Measurements from ENCODE around the gene CS. TPM values are rescaled to one million over a fixed set of nuclear protein-coding genes. Genes with fewer than 3 reads are reported as not detected.

Gene CS
- total and polyA plus RNA-seq, 12 donors, result 64.6 to 417 (median 245) TPM

DNA sequence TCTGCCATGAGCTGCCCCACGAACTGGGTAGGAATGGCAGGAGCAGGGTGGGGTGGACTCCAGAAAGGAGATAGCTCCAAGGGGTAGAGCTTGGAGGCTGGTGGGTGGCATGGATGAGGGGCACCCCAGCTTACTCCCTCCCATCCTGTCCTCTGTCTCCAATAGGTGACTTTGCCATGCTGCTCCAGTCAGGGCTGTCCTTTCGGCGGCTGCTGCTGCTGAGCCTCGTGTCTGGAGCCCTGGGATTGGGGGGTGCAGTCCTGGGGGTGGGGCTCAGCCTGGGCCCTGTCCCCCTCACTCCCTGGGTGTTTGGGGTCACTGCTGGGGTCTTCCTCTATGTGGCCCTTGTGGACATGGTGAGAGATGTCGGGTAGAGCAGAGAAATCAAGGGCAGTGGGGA is 63.1 kb downstream of the CS start:
- Histone ChIP-seq H3K36me3 (replicated peaks in 1 of 2) (peaks cover 0 to 30% of the 10 kb centered on the region in 2 donors), H3K9me3 (replicated peaks in 1 of 3) (no peaks in the 10 kb centered on the region), H3K27ac (no peak overlapping the region), H3K4me3 (no peak overlapping the region), H3K27me3 (no peaks in the 10 kb centered on the region), H3K4me1 (replicated peaks in 1 of 2) (peaks cover 5 to 14% of the 10 kb centered on the region in 2 donors)
- no peak for TF ChIP-seq POLR2A (IDR thresholded peaks at IDR 0.05)
- TF ChIP-seq, protein P1, sequence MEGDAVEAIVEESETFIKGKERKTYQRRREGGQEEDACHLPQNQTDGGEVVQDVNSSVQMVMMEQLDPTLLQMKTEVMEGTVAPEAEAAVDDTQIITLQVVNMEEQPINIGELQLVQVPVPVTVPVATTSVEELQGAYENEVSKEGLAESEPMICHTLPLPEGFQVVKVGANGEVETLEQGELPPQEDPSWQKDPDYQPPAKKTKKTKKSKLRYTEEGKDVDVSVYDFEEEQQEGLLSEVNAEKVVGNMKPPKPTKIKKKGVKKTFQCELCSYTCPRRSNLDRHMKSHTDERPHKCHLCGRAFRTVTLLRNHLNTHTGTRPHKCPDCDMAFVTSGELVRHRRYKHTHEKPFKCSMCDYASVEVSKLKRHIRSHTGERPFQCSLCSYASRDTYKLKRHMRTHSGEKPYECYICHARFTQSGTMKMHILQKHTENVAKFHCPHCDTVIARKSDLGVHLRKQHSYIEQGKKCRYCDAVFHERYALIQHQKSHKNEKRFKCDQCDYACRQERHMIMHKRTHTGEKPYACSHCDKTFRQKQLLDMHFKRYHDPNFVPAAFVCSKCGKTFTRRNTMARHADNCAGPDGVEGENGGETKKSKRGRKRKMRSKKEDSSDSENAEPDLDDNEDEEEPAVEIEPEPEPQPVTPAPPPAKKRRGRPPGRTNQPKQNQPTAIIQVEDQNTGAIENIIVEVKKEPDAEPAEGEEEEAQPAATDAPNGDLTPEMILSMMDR (IDR thresholded peaks at IDR 0.05), result no peak
- intact Hi-C loops (cut with DNase I), result no loop called here
- 69 to 91% (median 82%) methylated on average over 2 to 5 of the region's 5 CpGs for WGBS, 4 donors
- no peak for DNase-seq

DNA sequence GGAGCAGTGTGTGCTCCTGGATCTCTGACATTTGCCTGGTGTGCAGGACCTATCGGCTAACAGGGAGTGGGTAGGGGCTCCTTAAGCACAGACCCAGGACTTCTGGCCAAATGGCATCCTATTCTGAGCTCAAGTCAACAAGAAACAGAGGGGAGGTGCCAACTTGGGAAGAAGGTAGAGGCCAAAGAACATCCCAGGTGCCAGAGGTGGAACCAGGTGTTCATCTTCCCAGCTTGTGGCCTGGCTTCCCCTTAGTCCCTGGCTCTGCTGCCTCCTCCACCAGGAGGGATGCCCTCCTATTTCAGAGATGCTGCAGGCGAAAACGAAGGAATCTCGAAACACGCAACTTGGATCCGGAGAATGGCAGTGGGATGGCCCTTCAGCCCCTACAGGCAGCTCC is 64.0 kb downstream of the CS start:
- WGBS, 4 donors, result 95 to 97% (median 97%) methylated on average over 6 of the region's 6 CpGs
- TF ChIP-seq, protein P1 (IDR thresholded peaks at IDR 0.05), result no peak
- TF ChIP-seq POLR2A (IDR thresholded peaks at IDR 0.05), result no peak
- Histone ChIP-seq H3K4me1 (replicated peaks in 1 of 2) (peaks cover 0 to 5% of the 10 kb centered on the region in 2 donors), H3K4me3 (no peak overlapping the region), H3K36me3 (replicated peaks in 1 of 2) (peaks cover 0 to 21% of the 10 kb centered on the region in 2 donors), H3K9me3 (replicated peaks in 1 of 3) (no peaks in the 10 kb centered on the region), H3K27ac (no peak overlapping the region), H3K27me3 (no peaks in the 10 kb centered on the region)
- no peak for DNase-seq
- intact Hi-C loops (cut with DNase I), result no loop called here

DNA sequence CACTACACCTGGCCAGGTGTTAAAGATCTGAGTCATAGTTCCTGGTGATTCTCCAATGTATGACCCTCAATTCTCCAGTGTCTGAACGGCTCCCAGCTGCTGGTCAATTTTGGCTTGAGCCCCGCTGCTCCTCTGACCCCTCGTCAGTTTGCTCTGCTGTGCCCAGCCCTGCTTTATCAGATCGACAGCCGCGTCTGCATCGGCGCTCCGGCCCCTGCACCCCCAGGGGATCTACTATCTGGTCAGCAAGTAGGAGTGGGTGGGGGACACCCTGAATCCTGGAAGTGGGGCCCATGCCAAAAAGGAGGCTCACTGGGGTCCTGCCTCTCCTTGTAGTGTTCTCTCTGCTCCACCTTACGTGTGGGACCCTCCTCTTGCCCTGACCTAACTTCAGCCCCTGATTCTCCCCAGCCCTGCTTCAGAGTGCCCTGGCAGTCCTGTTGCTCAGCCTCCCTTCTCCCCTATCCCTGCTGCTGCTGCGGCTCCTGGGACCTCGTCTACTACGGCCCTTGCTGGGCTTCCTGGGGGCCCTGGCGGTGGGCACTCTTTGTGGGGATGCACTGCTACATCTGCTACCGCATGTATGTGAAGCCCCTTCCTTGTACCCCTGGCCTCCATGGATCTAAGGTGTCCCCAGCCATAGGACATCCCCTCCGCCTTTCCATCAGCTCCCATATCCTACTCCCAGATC is 65.2 kb downstream of the CS start:
- H3K4me1 ChIP-seq (replicated peaks in 1 of 2), result no peaks in the 10 kb centered on the region
- no peak overlapping the region for H3K27ac ChIP-seq
- 72 to 81% (median 78%) methylated on average over 8 to 16 of the region's 16 CpGs for whole genome bisulfite sequencing, 4 donors
- intact Hi-C loops (cut with DNase I), result no loop called here
- peaks cover 0 to 9% of the 10 kb centered on the region in 2 donors for H3K36me3 ChIP-seq (replicated peaks in 1 of 2)
- TF ChIP-seq, protein P1 (IDR thresholded peaks at IDR 0.05), result no peak
- no peak for TF ChIP-seq POLR2A (IDR thresholded peaks at IDR 0.05)
- no peaks in the 10 kb centered on the region for H3K27me3 ChIP-seq
- no peak for DNase-seq
- no peaks in the 10 kb centered on the region for H3K9me3 ChIP-seq (replicated peaks in 1 of 3)
- no peak overlapping the region for H3K4me3 ChIP-seq

DNA sequence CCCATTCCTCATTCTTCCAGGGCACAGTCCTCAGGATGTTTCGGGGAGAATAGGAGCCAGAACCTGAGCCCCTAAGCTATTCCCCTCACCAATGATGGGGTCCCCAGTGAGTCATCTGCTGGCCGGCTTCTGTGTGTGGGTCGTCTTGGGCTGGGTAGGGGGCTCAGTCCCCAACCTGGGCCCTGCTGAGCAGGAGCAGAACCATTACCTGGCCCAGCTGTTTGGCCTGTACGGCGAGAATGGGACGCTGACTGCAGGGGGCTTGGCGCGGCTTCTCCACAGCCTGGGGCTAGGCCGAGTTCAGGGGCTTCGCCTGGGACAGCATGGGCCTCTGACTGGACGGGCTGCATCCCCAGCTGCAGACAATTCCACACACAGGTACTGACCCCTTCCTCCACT is 68.9 kb downstream of the CS start:
- Histone ChIP-seq H3K4me1 (replicated peaks in 1 of 2) (no peaks in the 10 kb centered on the region), H3K9me3 (replicated peaks in 1 of 3) (no peaks in the 10 kb centered on the region), H3K27me3 (no peaks in the 10 kb centered on the region), H3K27ac (no peak overlapping the region), H3K4me3 (no peak overlapping the region), H3K36me3 (replicated peaks in 1 of 2) (no peaks in the 10 kb centered on the region)
- no peak for DNase-seq
- WGBS, 4 donors, result 84 to 98% (median 90%) methylated on average over 7 to 11 of the region's 11 CpGs
- TF ChIP-seq, protein P1 (IDR thresholded peaks at IDR 0.05), result no peak
- TF ChIP-seq POLR2A (IDR thresholded peaks at IDR 0.05), result no peak
- intact Hi-C loops (cut with DNase I), result no loop called here

Data from adrenal gland (tissue), 12 donors.